NCI-H460 (cell line): ENCODE measurements around the gene SNCG. TPM values are rescaled to one million over a fixed set of nuclear protein-coding genes. Genes with fewer than 3 reads are reported as not detected.

Experiments
- DNase-seq: peaks from one replicate; pipeline ENCODE4 v3.0.0-alpha.2; 2016; ENCODE audit warnings: low read depth; ENCODE audit errors: extremely low read depth
- total RNA-seq: library from RNA; depleted of rRNA; stranded (reverse); fragments of >200 nt; shearing (Covaris generic); gene quantifications from 2 replicates; pipeline ENCODE4 v1.2.3, GENCODE V29; 2014

Gene SNCG
- total RNA-seq, 1 experiment from 2014 or later, result 14.6 TPM

DNA sequence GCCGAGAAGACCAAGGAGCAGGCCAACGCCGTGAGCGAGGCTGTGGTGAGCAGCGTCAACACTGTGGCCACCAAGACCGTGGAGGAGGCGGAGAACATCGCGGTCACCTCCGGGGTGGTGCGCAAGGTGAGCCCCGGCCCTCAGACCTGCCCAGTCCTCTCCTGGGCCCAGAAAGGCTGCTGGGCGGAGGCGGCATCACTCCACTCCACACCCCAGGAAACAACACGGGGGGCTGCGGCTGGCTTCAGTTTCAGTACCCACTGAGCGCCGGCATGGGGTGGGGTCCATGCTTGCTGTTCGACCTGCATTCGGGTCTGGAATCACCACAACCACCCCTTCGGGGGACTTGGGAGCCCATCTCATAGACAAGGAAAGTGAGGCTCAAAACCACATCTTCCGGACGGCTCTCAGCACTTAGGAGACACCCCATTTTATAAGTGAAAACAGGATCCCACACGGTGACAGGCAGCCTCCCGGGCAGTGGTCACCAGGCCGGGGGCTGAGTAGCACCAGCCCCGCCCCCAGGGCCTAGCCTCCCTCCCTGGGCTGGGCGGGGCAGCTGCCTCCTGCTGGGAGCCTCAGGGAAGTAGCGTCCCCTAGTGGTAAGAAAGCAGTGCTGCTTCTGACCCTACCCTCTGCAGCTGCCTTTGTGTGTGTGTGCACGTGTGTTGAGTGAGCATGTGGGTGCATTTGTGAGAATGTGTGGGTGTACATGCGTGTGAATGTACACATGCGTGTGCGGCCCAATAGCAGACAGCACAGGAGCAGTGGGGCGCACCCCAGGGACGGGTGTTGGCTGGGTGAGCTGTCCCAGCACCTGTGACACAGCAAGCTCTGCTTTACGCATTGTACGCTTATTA lies 1.8 kb downstream of the SNCG start:
- peak; percentile 62 for DNase-seq

DNA sequence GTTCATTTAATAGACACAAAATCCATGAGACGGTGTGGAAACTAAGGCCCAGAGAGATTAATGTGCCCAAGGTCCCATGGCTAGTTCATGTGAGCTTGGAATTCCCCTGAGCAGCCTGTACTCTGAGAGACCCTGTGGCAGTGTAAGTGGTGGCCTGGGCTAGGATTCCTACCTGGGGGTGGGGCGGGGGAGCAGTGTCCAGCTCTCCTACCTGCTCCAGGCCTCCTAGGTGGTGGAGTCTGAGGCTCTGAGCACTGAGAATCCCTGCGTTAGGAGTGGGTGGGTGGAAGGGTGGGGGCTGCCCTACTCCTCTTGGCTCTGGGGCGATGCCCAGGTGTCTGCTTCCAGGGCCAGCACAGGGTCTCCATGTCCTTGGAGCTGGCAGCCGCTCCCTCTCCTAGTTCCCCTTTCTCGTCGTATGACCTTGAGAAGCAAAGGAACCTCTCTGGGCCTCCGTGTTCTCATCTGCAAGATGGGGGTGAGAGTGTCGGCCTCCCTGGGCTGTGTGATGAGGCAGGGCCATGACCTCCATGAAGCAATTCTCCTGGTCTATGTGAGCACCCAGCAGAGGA lies 2.5 kb downstream of the SNCG start:
- no peak for DNase-seq

DNA sequence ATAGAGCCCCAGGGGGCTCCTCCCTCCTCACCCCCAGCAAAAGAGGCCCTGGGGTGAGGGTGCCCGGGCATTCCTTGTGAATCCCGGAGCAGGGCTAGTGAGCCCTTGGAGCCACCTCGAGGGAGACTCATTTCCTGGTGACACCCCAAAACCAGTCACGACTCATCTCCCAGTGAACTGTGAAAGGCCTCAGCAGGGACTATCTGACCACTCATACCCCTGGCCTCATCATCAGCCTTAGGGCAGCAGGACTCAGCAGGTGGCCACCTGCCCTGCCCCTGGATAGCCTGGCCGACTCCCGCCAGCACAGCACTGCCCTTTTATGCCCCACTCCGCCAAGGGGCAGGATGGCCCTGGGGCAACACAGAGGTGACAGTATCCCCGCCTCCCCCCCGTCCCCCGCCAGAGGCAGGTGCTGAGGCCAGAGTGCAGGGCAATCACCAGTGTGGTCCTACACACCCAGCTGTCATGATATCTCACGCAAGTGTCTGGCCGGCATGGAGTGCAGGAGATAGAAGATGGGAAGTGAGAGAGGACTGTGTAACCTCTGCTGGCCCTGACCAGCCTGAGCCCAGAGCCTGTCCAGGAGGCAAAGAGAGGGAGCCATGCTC lies 3.2 kb downstream of the SNCG start:
- DNase-seq, result no peak

DNA sequence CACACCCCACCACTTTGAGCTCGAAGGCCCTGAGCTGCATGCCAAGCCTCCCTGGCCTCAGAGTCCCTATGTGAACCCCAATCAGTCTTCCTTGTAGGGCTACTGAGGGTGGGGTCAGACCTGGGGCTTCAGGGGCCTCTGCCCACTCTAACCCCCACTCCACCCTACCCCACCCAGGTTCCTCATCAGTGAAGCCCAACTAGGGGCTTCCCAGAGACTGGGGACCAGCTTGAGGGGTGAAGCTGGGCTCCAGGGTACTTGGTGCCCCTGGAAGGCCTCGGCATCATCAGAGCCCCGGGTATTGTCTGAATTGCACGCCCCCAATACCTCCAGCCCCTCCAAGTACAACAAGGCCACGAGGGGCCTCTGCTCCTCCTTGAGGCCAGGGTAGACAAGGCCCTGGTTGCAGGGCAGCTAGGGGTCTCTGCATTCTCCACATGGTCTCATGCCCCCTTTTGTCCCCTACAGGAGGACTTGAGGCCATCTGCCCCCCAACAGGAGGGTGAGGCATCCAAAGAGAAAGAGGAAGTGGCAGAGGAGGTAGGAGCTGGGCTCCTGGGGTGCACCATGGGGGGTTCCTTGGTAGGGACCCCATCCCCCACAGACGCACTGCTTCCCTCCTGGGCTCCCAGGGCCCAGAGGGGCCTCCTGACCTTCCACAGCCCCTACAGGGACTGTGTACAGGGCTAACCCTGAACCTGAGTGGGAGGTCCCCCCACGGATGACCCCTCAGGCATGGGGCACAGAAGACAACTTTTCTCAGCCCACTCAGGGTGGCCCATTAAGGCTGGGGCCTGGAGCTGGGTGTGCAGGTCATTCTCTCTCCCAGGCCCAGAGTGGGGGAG lies 4.0 kb downstream of the SNCG start:
- no peak for DNase-seq

DNA sequence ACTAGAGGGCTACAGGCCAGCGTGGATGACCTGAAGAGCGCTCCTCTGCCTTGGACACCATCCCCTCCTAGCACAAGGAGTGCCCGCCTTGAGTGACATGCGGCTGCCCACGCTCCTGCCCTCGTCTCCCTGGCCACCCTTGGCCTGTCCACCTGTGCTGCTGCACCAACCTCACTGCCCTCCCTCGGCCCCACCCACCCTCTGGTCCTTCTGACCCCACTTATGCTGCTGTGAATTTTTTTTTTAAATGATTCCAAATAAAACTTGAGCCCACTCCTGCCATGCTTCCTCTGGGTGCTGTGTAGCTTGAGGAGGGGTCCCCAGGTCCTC lies 4.5 kb downstream of the SNCG start:
- DNase-seq, result no peak

DNA sequence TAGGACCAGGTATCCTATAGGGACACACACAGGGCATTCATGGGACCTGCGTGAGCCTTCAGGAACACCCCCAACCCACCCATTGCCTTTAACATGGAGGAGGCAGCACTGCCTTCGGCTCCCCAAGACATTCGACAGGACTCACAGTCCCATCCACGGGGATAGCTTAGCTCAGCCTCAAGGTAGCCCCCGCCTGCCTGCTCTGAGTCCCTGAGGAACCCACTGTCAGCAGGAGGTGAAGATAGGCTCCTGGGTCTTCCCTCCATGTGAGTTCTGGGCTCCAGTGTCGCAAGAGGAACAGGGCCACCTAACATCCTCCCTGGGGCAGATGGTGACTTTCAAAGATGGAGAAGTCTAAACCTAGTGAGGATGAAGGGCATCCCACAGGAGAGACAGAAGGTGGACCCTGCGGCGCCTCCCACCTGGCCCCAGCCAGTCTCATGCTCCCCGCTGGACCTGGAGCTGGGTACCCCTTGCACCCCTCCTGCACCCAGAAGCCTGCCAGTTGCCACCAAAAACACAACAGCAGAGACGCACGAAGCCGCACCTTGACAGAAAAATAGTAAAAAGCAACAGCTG lies 5.0 kb downstream of the SNCG start:
- no peak for DNase-seq

DNA sequence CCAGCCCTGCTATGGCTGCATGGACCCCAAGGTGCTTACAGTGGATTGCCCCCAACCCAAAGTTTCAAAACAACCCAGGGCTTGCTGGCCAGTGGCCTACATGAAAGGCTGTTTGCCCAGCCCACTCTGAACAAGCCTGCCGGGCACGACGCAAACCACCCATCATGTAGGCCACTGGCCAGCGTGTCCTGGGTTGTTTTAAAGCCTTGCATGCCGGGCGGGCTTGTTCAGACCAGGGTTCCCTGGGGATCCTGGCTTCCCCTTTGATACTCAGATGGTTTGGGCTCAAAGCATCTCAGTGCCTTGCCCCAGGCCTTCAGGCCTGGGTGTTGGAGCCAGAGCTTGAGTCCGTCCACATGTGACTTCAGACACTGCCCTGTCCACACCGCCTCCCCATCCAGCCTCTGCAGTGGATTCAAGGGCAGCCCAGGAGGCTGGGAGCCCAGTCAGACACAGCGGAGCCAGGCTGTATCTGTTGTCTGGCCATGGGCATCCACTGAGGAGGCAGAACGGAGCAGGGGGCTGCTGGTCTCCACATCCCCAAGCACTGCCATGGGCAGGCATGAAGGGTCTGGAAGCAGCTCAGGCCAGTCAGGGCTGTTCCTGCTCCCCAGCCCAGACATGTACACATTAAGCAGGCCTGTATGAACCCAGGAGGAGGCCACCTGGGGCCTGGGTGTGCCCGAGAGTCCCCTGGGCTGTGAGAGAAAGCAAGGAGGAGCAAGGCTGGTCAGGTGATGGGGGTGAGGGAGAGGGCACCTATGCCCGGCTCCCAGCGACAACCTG lies 5.9 kb downstream of the SNCG start:
- no peak for DNase-seq

DNA sequence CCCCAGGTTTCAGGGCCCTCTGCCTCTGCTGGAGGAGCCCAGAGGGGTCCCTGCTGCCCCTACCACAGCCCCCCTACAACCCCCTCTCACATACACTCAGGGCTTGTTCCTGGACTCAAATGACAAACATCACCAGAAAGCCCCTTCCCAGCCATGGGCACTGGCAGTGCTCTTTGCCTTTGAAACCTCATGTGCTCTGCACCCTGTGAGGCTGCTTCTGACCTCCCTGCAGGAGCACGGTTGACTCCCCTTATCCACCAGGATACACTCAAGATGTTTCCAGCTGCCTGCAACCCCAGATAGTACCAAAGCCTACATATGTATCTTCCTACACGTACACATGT lies 6.4 kb downstream of the SNCG start:
- no peak for DNase-seq

DNA sequence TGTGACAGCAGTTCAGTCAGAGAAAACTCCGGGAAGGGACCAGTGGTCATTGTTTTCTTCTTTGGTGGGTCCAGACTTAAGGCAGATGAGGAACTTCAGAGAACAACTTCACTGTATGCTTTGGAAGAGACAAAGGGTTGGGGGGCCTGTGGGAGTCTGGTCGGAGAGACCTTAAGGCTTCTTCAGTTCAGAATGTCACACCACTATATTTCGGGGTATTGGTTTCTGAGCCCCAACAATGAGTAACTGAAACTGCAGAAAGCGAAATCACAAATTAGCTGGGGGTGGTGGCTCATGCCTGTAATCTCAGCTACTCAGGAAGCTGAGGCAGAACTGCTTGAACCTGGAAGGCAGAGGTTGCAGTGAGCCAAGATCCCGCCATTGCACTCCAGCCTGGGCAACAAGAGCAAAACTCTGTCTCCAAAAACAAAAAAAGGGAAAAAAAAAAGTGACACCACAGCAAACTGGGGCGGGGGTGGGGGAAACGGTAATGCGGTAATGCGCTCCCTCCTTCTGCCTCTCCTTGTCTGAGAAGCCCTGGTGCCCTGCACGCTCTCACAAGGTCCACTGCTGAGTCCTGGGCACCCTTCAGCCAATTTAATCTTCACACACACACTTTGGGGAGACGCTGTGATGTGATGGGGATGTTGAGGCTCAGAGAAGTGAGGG lies 7.7 kb downstream of the SNCG start:
- no peak for DNase-seq

DNA sequence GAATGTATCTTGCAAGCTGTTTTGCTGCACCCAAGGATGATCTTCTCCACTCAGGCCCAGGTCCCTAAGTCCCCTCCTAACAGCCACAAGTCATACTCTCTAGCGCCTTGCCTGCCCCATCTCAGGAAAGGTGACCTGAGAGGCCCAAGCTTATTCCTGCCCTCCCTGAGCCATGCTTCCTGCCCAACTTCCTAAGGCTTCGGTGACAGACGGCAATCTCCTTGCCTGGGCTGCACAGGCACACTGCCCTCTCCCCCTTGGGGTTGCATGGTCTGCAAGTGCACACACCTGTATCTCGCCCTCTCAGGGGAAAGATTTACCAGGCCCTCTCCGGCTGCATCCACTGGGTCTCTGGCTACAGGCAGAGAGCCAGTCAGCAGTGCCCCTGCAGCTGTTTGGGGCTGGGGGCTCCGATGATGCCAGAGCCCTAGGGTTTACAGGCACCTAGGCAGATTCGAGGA lies 9.1 kb downstream of the SNCG start:
- DNase-seq, result no peak

DNA sequence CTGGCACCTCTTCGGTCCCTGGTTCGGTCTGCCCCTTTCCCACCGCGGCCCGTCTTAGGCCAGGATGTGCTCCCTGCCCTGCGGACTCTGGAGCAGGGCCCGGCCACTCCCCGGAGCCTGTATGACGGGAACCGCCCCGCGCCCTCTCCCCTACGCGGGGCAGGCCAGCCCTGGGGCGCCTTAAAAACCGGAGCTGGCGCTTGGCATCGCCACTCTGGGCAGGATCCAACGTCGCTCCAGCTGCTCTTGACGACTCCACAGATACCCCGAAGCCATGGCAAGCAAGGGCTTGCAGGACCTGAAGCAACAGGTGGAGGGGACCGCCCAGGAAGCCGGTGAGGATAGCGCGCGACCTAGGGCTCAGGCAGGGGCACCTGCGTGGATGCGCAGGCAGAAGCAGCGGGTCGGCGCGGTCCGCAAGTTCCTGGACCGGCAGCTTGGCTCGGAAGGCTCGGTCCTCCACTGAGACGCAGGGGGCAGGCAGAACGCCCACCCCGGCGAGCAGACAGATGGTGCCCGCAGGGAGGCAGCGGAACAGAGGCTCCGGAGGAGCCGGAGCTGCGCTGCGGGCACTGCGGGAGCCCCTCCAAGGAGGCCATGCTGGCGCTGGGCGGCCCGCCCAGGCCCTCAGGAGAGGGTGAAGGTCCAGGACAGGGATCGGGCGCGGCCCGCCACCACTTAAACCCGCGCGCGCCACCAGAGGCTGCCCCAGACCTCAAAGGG lies 10.0 kb downstream of the SNCG start, which contains the start of gene ADIRF:
ADIRF (plus strand) TSS at position 212 of the 723 bp plus-strand sequence; CDS start at position 275, 63 bp downstream.
- no peak for DNase-seq

DNA sequence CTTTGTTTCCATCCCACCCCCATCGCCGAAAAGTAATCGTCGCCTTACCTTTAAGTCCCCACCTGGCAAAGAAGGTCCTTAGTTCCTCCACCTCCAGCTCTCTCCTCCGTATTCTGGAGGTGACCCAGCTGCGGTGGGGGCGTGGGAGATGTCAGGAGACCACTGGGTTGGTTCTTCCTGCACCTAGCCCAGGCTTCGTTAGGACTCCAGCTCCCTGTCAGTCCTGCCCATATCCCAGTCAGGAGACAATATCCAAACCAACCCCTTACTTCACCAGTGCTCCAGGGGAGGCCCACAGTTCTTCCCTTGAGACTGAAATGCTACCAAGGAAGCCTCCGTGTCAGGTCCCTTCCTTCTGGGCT lies 10.6 kb downstream of the SNCG start:
- DNase-seq, result no peak

DNA sequence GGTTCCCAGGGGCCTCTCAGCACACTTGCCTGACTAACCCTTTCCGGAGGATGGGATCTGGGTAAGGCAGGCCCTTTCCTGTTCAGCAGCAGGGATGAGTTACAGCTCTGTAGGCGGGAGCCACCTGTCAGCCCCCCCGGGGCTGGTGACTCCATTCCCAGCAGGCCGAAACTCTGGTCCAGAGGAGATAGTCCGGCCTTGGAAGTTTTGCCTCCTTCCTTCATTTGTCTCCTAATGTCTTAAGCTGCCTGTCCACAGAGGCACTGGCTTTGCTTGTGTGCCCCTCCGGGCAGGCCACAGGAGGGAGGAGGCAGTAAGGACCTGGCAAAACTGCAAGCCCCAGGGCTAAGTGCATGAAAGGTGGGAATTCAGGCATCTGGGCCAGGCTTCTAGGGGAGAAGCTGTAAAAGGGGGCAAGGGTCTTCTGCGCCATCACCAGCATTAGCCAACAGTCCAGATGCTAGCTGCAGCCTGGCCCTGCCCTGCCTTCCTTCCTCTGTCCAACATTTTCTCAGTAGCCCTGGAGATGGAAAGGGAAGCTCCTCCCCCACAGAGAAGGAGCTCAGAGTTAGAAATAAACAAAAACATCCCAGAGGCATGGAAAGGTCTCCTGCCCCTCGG lies 11.1 kb downstream of the SNCG start:
- DNase-seq, result no peak

DNA sequence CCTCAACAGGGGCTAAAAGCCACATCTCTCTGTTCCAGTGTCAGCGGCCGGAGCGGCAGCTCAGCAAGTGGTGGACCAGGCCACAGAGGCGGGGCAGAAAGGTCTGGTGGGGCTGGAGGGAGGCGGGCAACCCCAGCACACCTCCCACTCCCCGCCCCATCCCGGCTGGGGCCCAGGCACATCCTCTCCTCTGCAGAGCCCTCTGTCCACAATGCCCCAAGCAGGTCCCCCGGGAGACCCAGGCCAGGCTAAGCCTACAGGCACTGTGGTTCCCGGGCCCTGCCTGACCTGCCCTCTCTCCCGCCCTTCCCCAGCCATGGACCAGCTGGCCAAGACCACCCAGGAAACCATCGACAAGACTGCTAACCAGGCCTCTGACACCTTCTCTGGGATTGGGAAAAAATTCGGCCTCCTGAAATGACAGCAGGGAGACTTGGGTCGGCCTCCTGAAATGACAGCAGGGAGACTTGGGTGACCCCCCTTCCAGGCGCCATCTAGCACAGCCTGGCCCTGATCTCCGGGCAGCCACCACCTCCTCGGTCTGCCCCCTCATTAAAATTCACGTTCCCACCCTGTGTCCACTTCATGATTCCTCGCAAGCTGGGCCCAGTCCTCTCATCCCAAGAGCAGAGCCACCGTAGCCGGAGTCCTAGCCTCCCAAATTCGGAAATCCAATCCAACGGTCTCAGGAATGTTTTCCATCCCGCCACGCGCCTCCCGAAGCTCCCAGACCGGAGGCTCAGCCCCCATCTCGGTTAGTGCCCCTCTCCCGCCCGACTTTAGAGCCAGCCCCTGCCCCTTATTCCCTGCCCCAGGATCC lies 12.0 kb downstream of the SNCG start:
- no peak for DNase-seq

DNA sequence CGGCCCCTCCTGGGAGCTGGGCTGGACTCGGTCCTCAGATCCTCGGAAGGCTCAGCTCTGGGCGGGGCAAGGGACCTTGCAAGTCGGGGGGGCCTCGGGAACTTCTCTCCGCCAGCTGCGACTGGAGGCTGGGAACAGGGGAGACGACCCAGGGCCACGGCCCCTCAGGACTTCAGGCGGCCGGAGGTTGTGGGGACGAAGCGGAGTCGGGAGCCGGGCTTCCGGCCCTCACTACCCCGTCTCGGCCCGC lies 12.5 kb downstream of the SNCG start:
- DNase-seq, result no peak

DNA sequence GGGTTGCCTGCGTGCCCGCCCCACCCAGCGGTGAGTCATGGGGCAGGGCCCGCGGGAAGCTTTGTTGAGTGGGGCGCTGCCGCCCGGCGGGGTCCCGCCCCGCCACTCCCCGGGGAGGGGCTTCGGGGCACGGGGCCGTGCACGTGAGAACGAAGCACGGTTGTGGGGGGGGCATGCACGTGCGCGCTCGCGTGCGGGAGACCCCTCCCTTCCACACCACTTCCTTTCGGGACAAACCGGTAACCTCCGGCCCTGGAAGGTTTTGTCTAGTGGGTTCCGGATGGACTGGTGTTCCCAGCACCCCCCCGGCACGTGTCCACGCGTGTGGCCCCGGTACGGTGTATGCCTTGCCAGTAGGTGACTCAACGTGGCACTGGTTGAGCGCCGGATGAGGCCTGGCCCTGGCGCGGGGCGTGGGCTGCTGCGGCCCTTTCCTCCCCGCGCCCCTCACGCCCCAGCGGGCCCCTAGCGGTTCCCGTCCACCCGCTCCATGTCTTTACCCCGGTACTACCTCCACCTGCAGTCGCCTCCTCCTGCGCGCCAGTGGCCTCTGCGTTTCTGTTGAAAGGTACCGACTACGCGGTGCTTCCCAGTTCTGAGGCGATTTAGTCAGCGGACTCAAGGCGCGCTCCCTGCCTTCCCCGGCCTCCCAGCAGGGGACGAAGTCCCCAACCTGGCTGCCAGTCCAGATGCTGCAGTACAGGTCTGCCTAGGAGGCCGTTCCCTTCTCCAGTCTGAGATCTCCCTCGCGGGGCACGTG lies 13.0 kb downstream of the SNCG start:
- DNase-seq, result peak; percentile 74
